Activated B cell treated with CpG ODN at 0.5 μM for 24 hours (primary cell): Measurements from ENCODE around the gene IRF3. TPM values are rescaled to one million over a fixed set of nuclear protein-coding genes. Genes with fewer than 3 reads are reported as not detected.
A peak's percentile ranks its signal among the peaks of the same experiment; 100 is the strongest.

Source experiments
- ATAC-seq: fragments of 200-7000 bp; cut with Tn5 transposase; one replicate; pipeline ENCODE4 v1.10.0; 2021; ENCODE audit warnings: low read depth, mild to moderate bottlenecking, moderate library complexity
- CTCF ChIA-PET: fragments of 350-600 bp; sonication (Branson Sonifier 250); formaldehyde crosslinking; loops from one replicate; lab custom pipeline; 2021; ENCODE audit warnings: antibody characterized with exemption; lab: Charles Lee
- POLR2A ChIA-PET: fragments of 350-600 bp; sonication (Branson Sonifier 250); formaldehyde crosslinking; loops from one replicate; lab custom pipeline; 2021; ENCODE audit warnings: antibody characterized with exemption; lab: Charles Lee
- DNase-seq: peaks from one replicate; pipeline ENCODE4 v3.0.0; 2022
- H3K27ac Mint-ChIP-seq: one replicate; pipeline ENCODE4 v1.8.0; 2020; ENCODE audit warnings: mixed read lengths
- H3K27me3 Mint-ChIP-seq: one replicate; pipeline ENCODE4 v1.8.0; 2021; ENCODE audit warnings: mixed read lengths
- H3K36me3 Mint-ChIP-seq: one replicate; pipeline ENCODE4 v1.8.0; 2021; ENCODE audit warnings: low read depth, mixed read lengths
- H3K4me1 Mint-ChIP-seq: one replicate; pipeline ENCODE4 v1.8.0; 2021; ENCODE audit warnings: mixed read lengths
- H3K4me3 Mint-ChIP-seq: one replicate; pipeline ENCODE4 v1.8.0; 2020; ENCODE audit warnings: mild to moderate bottlenecking, mixed read lengths
- H3K9me3 Mint-ChIP-seq: one replicate; pipeline ENCODE4 v1.8.0; 2020; ENCODE audit warnings: mixed read lengths
- intact Hi-C: fragments of 100-400 bp; cut with micrococcal nuclease; formaldehyde crosslinking; loops from one replicate; pipeline ENCODE4 v1.15.1; 2024
- total RNA-seq: library from RNA; stranded (reverse); gene quantifications from 2 replicates; pipeline ENCODE4 v1.2.3, GENCODE V29; 2022
- TF ChIP-seq, protein P1 (sequence below): fragments of 200-600 bp; IDR thresholded peaks from one replicate; pipeline ENCODE4 v1.8.0; 2022; ENCODE audit warnings: antibody characterized with exemption, mild to moderate bottlenecking

The IRF3 gene
- total RNA-seq, 1 donor from 2014 or later: 171 TPM

DNA sequence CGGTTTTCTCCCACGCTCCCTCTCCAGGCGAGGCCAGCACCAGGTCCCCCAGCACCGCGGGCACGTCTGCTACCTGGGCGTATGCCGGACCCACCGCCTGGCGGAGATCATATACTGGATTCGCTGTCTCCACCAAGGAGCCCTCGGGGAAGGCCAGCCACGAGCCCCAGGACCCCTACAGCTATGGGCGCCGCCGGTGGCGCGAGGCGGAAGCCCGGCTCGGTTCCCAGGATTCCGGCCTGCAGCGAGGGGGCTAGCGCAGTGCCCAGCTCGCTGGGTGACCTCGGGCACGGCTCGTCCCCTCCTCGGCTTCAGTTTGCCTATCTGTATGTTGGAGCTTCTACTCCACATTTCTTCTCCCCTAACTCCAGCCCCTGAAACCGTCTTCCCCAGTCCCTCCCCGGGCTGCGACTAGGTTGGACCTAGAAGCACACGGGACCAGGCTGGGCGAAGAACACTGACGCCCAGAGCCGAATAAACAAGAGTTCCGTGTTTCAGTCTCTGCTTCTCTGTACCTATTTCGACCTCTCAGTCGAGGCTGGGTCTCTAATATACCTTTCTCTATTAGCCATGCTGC, 24.5 kb upstream of the IRF3 start:
- ATAC-seq: peak; percentile 14
- Mint-ChIP-seq H3K4me1 (peaks cover 25% of the 10 kb centered on the region), H3K36me3 (peaks cover 33% of the 10 kb centered on the region), H3K27ac (peak overlapping the region; percentile 33), H3K9me3 (no peaks in the 10 kb centered on the region), H3K4me3 (peak overlapping the region; percentile 87), H3K27me3 (peaks cover 22% of the 10 kb centered on the region)
- CTCF ChIA-PET: no interaction called here
- TF ChIP-seq, protein P1, sequence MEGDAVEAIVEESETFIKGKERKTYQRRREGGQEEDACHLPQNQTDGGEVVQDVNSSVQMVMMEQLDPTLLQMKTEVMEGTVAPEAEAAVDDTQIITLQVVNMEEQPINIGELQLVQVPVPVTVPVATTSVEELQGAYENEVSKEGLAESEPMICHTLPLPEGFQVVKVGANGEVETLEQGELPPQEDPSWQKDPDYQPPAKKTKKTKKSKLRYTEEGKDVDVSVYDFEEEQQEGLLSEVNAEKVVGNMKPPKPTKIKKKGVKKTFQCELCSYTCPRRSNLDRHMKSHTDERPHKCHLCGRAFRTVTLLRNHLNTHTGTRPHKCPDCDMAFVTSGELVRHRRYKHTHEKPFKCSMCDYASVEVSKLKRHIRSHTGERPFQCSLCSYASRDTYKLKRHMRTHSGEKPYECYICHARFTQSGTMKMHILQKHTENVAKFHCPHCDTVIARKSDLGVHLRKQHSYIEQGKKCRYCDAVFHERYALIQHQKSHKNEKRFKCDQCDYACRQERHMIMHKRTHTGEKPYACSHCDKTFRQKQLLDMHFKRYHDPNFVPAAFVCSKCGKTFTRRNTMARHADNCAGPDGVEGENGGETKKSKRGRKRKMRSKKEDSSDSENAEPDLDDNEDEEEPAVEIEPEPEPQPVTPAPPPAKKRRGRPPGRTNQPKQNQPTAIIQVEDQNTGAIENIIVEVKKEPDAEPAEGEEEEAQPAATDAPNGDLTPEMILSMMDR: no peak
- intact Hi-C loops: no loop called here
- POLR2A ChIA-PET: interaction anchor here (1.0 to 1.3 kb wide), 2 partner anchors 76 kb away, joined by 3 to 4 read pairs; partner anchors contain the start of gene AP2A1
- no peak for DNase-seq

DNA sequence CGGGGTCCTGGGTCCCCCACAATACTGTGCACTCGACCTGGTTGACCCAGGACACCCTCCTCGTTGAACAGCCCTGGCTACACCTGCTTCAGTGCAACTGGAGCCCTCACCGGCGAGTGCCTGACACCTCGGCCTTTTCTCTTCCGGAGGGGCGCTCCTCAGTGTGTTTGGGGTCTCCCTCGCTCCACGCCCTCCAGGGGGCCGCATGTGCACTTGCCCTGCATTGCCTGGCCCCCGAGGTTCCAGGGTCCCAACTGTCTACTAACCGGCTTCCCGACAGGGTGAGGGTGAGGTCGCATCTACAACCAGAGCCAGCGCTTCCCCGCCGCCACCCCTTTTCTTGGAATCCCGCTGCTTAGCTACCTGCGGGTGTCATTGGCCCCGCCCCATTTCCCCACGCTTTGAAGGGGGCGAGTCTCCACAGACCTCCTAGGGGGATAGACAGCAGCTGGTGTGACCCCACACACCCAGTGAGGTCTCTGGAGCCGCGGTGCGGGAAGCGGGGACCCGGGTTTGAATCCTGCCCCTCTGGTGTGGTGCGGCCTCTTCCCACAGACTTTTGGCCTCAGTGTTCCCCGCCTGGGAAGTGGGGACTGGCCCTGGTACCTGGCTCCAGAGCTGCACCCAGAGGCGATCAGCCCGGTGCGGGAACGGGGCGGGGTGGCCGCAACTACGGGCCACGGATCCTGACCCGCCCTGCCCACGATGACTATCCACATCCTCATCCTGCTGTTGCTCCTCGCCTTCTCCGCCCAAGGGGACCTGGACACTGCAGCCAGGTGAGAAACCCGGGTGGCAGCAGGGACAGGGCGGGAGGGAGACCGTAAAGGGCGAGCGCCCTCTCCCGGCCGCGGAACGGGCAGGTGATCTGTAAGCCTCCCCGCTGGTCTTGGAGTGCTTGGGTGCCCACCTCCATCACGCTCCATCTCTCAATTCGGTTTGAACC, 23.7 kb upstream of the IRF3 start, which contains the start of gene ADM5:
TSS of gene ADM5 (plus strand) at position 462 of the 946 bp plus-strand sequence. CDS start at position 706, 244 bp downstream.
- peak within 1 kb of the TSS; percentile 87 for H3K4me3 Mint-ChIP-seq
- ChIA-PET CTCF (no interaction called here), POLR2A (interaction anchor here (1.3 kb wide), 1 partner anchor 75 kb away, joined by 3 read pairs; no protein-coding TSS in a partner anchor)
- H3K9me3 Mint-ChIP-seq: no peaks in the 10 kb centered on the region
- TF ChIP-seq, protein P1: no peak
- intact Hi-C loops: no loop called here
- peak within 1 kb of the TSS; percentile 33 for H3K27ac Mint-ChIP-seq
- DNase-seq (no peak), ATAC-seq (peak; percentile 51)
- H3K27me3 Mint-ChIP-seq: peaks cover 22% of the 10 kb centered on the region
- peaks cover 38% of the 10 kb centered on the region for H3K36me3 Mint-ChIP-seq
- peaks cover 25% of the 10 kb centered on the region for H3K4me1 Mint-ChIP-seq

DNA sequence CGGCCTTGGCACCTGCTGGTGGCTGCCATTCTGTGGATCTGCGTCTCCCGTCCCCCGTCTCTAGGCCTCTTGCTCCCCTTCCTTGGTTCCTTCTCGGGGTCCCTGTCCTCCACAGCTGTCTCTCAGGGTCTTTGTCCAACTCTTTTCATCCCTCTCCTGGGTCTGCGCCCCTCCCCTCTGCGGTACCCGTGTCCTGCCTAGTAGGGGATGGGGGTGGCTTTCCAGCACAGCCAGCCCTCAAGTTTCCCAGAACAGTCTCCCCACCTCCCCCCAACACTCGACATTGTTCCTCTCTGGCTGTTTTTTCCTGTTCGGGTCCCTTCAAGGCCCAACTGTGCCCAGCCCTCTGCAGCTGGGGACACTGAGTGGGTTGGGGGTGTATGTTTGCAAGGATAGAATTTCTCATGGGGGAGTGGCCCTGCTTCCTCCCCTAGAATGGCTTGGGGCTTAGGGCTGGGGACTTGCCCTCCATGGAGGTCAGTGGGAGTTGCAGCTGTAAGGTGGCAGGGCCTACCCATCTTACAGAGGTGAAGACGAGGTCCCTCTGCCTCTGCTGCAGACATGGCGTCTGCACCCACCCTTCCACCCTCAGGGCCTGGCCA, 23.0 kb upstream of the IRF3 start:
- CTCF ChIA-PET: no interaction called here
- Mint-ChIP-seq H3K27ac (no peak overlapping the region), H3K9me3 (no peaks in the 10 kb centered on the region), H3K36me3 (peaks cover 46% of the 10 kb centered on the region), H3K4me1 (peaks cover 25% of the 10 kb centered on the region), H3K4me3 (no peak overlapping the region), H3K27me3 (peaks cover 22% of the 10 kb centered on the region)
- no peak for DNase-seq
- ATAC-seq: no peak
- POLR2A ChIA-PET: no interaction called here
- TF ChIP-seq, protein P1: no peak
- intact Hi-C loops: no loop called here

DNA sequence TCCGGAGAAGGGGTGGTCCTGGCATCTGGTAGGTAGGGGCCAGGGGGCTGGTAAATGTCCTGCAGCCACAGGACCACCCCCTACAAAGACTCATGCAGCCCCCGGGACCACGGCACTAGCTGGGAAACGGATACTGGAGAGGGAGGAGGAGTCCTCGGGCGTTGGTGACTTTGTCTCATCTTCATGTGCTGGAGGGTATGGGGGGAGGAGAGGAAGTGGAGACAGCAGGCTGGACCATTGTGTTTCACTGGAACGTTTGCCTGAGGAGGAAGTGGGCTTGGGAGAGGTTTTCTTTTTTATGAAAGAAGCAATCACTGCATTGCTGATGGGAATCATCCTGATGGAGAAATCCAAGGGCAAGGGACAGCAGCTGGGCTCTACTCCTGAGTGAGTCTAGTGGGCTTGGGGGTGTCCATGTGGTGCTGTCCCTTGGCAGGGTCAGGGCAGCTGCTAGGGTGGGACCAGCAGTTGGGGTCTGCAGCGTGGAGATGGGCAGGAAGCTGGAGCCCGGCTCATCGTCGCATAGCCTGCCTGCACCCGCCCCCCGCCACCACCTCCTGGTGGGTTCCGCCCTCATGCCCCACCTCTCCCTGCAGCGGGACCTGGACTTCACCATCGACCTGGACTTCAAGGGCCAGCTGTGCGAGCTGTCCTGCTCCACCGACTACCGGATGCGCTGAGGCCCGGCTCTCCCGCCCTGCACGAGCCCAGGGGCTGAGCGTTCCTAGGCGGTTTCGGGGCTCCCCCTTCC, 22.1 kb upstream of the IRF3 start:
- intact Hi-C loops: no loop called here
- POLR2A ChIA-PET: interaction anchor here (0.7 kb wide), 1 partner anchor 13 kb away, joined by 3 read pairs; no protein-coding TSS in a partner anchor
- DNase-seq (no peak), ATAC-seq (no peak)
- CTCF ChIA-PET: no interaction called here
- Mint-ChIP-seq H3K4me3 (no peak overlapping the region), H3K36me3 (peaks cover 53% of the 10 kb centered on the region), H3K9me3 (no peaks in the 10 kb centered on the region), H3K4me1 (peaks cover 25% of the 10 kb centered on the region), H3K27me3 (peaks cover 16% of the 10 kb centered on the region), H3K27ac (no peak overlapping the region)
- TF ChIP-seq, protein P1: no peak
